GM19452 (cell line): ENCODE measurements around the gene LTK.

Experiments
- ATAC-seq: cut with Tn5 transposase; IDR thresholded peaks from one replicate; pipeline ENCODE4 v1.9.1; 2021; ENCODE audit not compliant: unreplicated experiment

LTK gene

DNA sequence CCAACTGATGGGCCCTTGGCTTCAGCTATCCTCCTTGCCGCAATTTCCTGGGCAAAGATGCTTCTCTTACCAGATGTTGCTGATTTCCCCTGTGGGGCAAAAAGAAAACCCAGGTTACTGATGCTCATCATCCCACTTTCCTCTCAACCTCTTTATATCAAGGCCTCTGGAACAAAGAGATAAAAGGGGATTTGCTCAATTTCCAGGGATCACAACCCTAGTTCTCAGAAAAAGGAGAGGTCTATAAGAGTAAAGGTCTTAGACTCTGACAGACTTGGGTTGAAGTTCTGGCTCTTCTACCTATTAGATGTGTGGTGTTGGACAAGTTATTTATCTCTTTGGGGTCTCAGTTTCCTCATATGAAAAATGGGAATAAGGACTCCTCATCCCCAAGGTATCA is 21.9 kb upstream of the LTK start:
- ATAC-seq, result no peak

DNA sequence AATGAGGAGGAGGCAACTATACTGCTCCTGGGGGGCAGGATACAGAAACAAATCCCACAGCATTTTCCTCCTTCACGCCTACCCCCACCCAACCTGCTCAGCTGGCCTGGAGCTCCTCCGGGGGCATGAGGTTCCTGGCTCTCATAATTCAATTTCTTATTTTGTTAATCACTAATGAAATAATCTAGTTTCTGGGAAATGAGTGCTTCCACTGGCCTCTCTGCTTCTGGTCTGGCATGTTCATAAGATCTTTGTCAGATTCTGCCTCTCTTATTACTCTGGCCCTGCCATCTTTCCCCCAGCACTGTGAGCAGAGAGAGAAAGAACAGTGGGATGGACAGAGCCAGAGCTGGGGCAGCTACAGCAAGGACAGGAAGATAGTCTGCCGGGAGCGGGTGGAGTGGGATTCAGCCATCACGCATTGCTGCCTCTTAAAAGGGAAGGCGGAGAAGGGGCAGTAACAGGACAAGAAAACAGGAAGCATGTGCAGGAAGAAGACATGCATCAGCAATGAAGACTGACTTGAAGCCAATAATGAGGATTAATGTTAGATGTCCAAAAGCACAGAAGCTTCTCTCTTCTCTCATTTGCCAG is 16.8 kb upstream of the LTK start:
- ATAC-seq, result no peak

DNA sequence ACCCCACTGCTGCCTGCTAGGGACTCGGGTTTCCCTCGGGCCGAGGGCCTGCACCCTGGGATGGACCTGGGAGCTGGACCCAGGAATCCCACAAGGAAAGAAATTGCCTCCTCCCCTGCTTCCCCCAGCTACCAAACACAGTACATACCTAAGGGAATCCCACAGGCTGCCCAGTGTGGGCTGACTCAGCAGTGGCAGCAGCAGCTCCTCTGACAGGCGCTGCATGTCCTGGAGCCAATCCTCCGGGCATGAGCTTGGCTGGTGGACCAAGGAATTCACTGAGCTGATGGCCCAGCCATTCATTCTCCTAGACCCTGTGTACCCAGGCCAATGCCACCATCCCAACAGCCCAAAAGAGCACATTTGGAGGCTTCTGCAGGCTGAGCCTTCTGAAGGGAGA is 9.5 kb upstream of the LTK start:
- no peak for ATAC-seq

- no peak for ATAC-seq
Observed at GRCh38 chr15:41521614-41522013, 8.0 kb upstream of the LTK start.

- no peak for ATAC-seq
Observed at GRCh38 chr15:41520636-41521035, 7.0 kb upstream of the LTK start.

GRCh38 chr15:41517895-41518449 is 4.3 kb upstream of the LTK start:
- ATAC-seq, result no peak

DNA sequence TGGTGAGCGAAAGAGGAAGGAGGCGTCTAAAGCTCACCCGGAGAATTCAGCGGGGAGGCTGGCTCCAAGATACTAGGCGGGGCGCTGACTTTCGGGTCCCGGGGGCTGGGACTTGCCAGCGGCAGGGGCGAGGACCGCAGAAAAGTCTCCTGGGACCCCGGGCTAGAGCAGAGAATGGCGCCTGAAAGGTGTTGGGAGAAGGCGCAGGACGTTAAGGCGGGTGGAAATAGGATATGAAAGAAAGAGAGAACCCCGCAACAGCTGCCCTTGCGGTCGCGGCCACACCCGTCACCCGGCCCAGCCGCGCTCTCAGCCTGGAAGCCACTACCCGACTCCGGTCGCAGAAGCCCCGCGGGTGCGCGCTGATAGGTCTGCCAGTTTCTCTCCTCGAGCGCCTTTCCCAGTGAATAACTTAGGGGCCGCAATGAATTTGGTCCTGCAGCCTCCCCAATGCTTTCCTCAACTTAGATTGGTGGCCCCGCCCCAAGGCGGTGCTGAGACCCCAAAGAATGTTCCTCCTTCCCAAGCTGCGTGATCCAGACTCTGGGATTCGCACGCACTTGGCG is 604 bp downstream of the LTK start:
- no peak for ATAC-seq

DNA sequence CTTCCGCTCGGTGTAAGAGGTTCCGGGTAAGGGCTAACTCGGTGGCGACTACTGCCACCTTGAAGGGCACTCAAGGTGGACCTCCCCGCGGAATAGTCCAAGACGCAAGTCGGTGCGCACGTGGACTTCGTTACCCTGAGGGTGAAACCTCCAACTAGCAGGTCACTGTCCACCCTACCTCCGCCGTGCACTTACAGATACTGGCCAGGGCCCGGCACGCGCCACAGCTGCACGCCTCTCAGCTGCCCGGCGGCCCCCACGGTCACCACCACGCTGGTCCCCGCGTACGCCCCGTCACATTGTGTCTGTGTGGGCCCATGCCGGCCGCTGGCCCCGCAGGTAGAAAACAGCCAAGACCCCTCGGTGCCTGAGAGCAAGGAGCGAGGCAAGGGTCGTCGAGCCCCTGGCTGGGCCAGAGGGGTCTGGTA is 1.1 kb downstream of the LTK start:
- ATAC-seq, result no peak

GRCh38 chr15:41511899-41512369 is 1.7 kb downstream of the LTK start:
- no peak for ATAC-seq

DNA sequence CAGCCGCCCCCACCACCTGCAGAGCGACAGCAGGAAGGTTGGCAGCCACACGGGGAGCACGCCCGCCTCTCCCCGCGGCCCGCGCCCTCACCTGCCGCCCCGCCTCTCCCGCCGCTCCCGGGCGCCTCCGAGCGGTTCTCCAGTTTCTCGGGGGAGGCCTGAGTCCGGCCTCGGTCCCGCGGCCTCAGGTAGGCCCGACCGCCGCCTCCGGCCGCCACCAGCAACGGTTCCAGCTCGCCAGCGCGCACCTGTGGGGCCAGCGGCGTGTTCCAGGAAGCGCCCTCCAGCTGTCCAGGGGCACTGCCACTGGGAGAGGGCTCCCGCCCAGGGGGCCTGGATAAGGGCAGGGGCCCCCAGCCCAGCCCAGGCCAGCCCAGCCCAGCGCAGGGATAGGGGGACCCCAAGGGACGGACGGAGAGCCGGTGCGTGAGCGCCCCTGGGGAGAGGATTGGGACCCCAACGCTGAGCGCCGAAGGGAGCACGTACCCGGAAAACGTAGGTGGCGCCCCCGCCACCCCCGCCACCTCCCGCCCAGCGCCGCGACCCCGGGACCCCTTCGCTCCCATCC is 2.2 kb downstream of the LTK start:
- ATAC-seq, result no peak

- ATAC-seq, result no peak
Observed at GRCh38 chr15:41510728-41511127, 2.9 kb downstream of the LTK start.

- no peak for ATAC-seq
Observed at GRCh38 chr15:41507820-41508290, 5.8 kb downstream of the LTK start.

DNA sequence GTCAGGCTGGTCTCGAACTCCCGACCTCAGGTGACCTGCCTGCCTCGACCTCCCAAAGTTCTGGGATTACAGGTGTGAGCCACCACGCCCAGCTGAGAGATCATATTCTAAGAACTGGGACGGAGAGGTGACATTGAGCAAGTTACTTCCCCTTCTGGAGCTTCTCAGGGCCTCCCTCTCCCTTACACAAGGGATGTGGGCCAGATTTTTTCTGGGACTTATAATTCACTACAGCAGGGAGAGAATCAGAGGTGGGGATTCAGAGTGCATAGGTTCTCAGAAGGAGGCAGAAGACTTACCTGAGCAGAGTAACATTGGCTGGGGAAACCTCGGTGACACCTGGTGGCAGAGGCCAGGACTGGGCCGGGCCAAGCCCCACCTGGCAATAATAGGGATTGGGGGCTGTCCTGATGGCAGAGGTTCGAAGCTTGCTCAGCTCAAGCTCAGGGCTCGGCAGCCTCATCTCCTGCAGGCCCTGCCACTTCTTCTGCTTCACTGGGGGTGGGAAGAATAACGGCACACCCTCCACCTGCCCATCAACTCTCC is 6.8 kb downstream of the LTK start:
- ATAC-seq, result no peak

GRCh38 chr15:41505776-41506175 is 7.9 kb downstream of the LTK start:
- ATAC-seq, result no peak

- no peak for ATAC-seq
Observed at GRCh38 chr15:41504751-41505492, 8.7 kb downstream of the LTK start.

DNA sequence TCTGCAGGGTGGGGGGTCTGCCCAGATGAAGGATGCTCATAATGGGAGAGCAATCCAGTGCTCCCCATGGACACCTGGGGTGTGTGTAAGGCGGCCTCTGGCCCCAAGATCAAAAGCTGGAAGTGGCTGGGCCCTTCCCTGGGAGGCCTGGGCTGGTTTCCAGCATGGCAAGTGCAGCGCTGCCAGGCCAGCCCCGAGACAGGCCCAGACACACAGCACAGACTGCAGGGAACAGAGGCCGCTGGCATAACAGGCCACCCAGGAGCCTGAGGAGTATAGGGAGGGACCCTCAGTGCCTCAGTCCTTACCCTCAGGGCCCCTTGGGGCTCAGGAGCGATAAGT is 10.0 kb downstream of the LTK start:
- ATAC-seq, result no peak

- ATAC-seq, result no peak
Observed at GRCh38 chr15:41502795-41503668, 10.6 kb downstream of the LTK start.

DNA sequence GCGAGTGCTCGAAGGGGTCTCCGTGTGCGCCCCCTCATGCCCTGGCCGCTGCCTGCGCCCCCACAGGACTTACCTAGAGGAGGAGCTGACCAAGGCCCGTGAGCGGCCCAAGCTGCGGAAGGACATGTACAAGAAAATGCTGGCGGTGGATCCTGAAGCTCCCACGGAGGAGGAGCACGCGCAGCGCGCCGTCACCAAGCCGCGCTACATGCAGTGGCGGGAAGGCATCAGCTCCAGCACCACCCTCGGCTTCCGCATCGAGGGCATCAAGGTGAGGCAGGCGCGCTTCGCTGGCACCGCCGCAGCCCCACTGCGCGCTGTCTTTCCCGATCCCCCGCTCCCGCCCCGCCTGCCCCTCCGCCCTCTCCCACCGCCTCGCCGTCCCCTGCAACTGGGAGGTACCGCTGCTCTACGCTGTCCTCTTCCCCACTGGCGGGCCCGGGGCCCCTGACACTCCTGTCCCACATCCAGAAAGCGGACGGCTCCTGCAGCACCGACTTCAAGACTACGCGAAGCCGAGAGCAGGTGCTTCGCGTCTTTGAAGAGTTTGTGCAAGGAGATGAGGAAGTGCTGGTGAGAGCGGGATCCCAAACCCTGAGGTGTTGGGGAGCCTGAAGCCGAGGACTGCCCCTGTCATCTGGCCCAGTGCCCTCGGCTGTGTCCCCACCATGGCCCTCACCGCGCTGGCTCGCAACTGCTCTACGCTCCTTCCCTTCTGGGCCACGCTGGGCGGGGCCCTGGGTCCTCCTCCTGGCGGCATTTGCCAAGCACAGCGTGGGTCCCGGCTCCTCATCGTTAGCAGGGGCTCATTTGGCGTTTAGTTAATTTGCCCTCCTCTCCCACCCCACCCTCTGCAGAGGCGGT is 11.5 kb downstream of the LTK start:
- ATAC-seq, result no peak

DNA sequence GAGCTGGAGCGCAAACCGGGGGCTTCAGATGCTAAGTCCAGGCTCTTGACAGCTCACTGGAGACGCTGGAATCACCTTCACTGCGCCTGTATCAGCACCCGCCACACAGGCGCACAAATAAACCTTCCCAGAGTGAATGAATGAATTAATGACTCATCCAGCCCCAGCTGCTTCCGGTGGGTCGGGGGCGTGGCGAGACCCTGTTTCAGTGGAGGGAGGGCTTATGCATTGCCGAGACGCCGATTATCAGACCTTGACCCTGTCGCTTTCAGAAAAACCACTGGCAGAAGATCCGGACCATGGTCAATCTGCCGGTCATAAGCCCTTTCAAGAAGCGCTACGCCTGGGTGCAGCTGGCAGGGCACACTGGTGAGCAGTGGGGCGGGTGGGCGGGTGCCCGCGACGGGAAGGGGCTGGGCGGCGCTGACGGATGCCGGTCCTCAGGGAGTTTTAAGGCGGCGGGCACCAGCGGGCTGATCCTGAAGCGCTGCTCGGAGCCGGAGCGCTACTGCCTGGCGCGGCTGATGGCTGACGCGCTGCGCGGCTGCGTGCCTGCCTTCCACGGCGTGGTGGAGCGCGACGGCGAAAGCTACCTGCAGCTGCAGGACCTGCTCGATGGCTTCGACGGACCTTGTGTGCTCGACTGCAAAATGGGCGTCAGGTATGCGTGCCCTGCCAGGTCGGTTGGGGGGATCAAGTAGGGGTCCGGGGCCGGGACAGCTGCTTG is 12.3 kb downstream of the LTK start:
- peak; percentile 38 for ATAC-seq
